Caco-2 (cell line): ENCODE results near the gene TET2. TPM values are rescaled to one million over a fixed set of nuclear protein-coding genes. Genes with fewer than 3 reads are reported as not detected.

Experiments
- BruUV-seq: library from RNA; stranded (reverse); fragments of 400-500 nt; replicated peaks from 2 replicates; lab custom pipeline; 2021; lab: Mats Ljungman, UMichigan
- CTCF ChIA-PET: fragments of 300-600 bp; sonication (Branson Sonifier 250); formaldehyde crosslinking; loops from one replicate; lab custom pipeline; 2022; ENCODE audit warnings: antibody characterized with exemption; lab: Charles Lee
- POLR2A ChIA-PET: fragments of 300-600 bp; sonication (Branson Sonifier 250); formaldehyde crosslinking; loops from one replicate; lab custom pipeline; 2022; ENCODE audit warnings: antibody characterized with exemption; lab: Charles Lee
- DNase-seq, 2 experiments: peaks; one replicate each; pipeline versions ENCODE4 v3.0.0 to v3.0.0-alpha.2; 2020 to 2022
- H3K27me3 ChIP-seq: replicated peaks from 2 replicates; pipeline ENCODE4 v1.6.0; 2011; ENCODE audit warnings: low read length; ENCODE audit not compliant: control insufficient read depth, insufficient read depth
- H3K36me3 ChIP-seq: 2 replicates; pipeline ENCODE4 v1.5.1; 2011; ENCODE audit warnings: low read length; ENCODE audit not compliant: control insufficient read depth, insufficient read depth
- H3K4me1 ChIP-seq: fragments of 250-450 bp; sonication (Bioruptor Pico); 2 replicates; pipeline ENCODE4 v1.5.1; 2020; ENCODE audit warnings: mild to moderate bottlenecking
- H3K4me3 ChIP-seq: 2 replicates; pipeline ENCODE4 v1.5.1; 2011; ENCODE audit warnings: low read depth, mild to moderate bottlenecking, control low read depth, low read length
- H3K9me3 ChIP-seq: fragments of 250-450 bp; sonication (Bioruptor Pico); 2 replicates; pipeline ENCODE4 v1.5.1; 2020; ENCODE audit warnings: mild to moderate bottlenecking, moderate library complexity
- H3K27ac Mint-ChIP-seq: one replicate; pipeline ENCODE4 v1.8.0; 2022; ENCODE audit warnings: mixed read lengths; ENCODE audit not compliant: unreplicated experiment
- H3K27me3 Mint-ChIP-seq: one replicate; pipeline ENCODE4 v1.8.0; 2022; ENCODE audit warnings: mixed read lengths; ENCODE audit not compliant: insufficient read depth, unreplicated experiment
- H3K36me3 Mint-ChIP-seq: one replicate; pipeline ENCODE4 v1.8.0; 2022; ENCODE audit warnings: mild to moderate bottlenecking, mixed read lengths; ENCODE audit not compliant: insufficient read depth, unreplicated experiment
- H3K4me1 Mint-ChIP-seq: one replicate; pipeline ENCODE4 v1.8.0; 2022; ENCODE audit warnings: low read depth, mixed read lengths; ENCODE audit not compliant: unreplicated experiment
- H3K4me3 Mint-ChIP-seq: one replicate; pipeline ENCODE4 v1.8.0; 2022; ENCODE audit warnings: mild to moderate bottlenecking, moderate library complexity, mixed read lengths; ENCODE audit not compliant: unreplicated experiment
- H3K9me3 Mint-ChIP-seq: one replicate; pipeline ENCODE4 v1.8.0; 2022; ENCODE audit warnings: mixed read lengths; ENCODE audit not compliant: unreplicated experiment
- intact Hi-C: fragments of 100-400 bp; cut with micrococcal nuclease; formaldehyde crosslinking; loops from one replicate; pipeline ENCODE4 v1.10.0; 2022; ENCODE audit not compliant: unreplicated experiment
- total RNA-seq: library from RNA; stranded (reverse); gene quantifications from 2 replicates; pipeline ENCODE4 v1.2.3, GENCODE V29; 2022
- TF ChIP-seq, protein P1 (sequence below), 2 experiments: fragments of 200-600 bp in 1 of 2; IDR thresholded peaks; 1 replicate in 1 of 2; 2 replicates in 1 of 2; pipeline versions ENCODE4 v1.5.1 to v1.8.0; 2011 to 2022; ENCODE audit warnings: antibody characterized with exemption in 1 of 2, control low read depth in 1 of 2, inconsistent platforms in 1 of 2, low read depth in 1 of 2, low read length in 1 of 2, mild to moderate bottlenecking in 1 of 2, moderate library complexity in 1 of 2; ENCODE audit not compliant: insufficient read depth in 1 of 2, severe bottlenecking in 1 of 2, unreplicated experiment in 1 of 2

TET2 gene
- total RNA-seq, 1 experiment from 2014 or later: 14.8 TPM

DNA sequence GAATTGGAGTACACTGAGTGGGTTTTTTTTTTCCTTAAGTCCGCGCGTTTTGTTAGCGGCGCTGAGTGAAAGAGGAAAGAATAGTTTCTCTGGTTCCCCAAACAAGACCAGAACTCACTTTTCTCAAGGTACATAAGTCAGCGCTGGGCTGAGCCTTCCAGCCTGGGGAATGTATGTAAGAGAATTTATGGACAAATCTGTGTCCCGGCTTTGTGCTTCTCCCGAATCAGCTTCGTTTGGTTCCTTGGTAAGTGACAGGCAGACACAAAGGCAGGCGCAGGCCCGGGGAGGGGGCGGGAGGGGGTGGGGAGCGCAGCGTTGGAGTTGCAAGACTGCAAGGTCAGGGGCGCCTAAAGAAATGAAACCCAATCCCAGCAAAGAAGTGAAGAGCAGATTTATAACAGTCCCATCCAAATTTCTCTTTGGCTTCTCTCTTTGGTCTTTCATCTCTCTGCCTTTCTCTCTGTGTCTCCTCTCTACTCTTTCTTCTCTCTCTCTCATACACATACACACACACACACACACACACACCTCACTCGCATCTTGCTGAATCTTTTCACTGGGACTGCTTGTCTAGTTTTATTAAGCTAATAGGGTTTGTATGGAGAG lies 981 bp downstream of the TET2 start:
- DNase-seq: peak in 1 of 2 experiments; percentile 27
- intact Hi-C loops: loop anchor here (2.0 kb wide), 1 partner anchor 325 kb away; no protein-coding TSS in a partner anchor
- H3K27ac Mint-ChIP-seq: peak overlapping the region; percentile 97
- H3K9me3 ChIP-seq: no peaks in the 10 kb centered on the region
- BruUV-seq: no TSS peak
- peak overlapping the region; percentile 94 for H3K4me3 Mint-ChIP-seq
- no peaks in the 10 kb centered on the region for H3K9me3 Mint-ChIP-seq
- TF ChIP-seq, protein P1, sequence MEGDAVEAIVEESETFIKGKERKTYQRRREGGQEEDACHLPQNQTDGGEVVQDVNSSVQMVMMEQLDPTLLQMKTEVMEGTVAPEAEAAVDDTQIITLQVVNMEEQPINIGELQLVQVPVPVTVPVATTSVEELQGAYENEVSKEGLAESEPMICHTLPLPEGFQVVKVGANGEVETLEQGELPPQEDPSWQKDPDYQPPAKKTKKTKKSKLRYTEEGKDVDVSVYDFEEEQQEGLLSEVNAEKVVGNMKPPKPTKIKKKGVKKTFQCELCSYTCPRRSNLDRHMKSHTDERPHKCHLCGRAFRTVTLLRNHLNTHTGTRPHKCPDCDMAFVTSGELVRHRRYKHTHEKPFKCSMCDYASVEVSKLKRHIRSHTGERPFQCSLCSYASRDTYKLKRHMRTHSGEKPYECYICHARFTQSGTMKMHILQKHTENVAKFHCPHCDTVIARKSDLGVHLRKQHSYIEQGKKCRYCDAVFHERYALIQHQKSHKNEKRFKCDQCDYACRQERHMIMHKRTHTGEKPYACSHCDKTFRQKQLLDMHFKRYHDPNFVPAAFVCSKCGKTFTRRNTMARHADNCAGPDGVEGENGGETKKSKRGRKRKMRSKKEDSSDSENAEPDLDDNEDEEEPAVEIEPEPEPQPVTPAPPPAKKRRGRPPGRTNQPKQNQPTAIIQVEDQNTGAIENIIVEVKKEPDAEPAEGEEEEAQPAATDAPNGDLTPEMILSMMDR (IDR thresholded peaks at IDR 0.05; ENCODE audit: insufficient read depth in 1 of 2, low read depth in 1 of 2, low read length in 1 of 2, severe bottlenecking in 1 of 2, unreplicated experiment in 1 of 2): no peak
- ChIA-PET CTCF (no interaction called here), POLR2A (no interaction called here)
- H3K27me3 Mint-ChIP-seq: no peaks in the 10 kb centered on the region
- peak overlapping the region; percentile 57 for H3K4me3 ChIP-seq
- H3K4me1 ChIP-seq: no peaks in the 10 kb centered on the region; the same call in 1 of the 2 replicates
- H3K36me3 ChIP-seq: no peaks in the 10 kb centered on the region
- H3K27me3 ChIP-seq: no peaks in the 10 kb centered on the region
- no peaks in the 10 kb centered on the region for H3K36me3 Mint-ChIP-seq
- no peaks in the 10 kb centered on the region for H3K4me1 Mint-ChIP-seq

DNA sequence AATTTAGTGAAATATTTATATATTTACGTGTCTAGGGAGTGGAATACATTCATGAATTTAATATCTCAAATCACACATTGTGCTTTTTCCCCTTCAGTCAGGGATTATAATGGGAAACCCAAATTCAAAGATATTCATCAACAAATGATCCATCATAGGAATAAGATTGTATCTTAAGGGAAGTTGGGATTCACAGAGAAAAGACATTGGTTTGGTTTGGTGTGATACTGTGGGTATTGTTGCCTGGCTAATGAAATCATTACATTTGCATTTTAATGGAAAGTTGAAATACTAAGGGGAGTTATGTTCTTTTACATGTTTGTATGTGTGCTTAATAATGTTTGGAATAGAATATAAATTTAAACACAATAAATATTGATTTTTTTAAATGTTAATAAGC lies 1.7 kb downstream of the TET2 start:
- intact Hi-C loops: no loop called here
- Mint-ChIP-seq H3K4me3 (peak overlapping the region; percentile 94), H3K4me1 (no peaks in the 10 kb centered on the region), H3K27me3 (no peaks in the 10 kb centered on the region), H3K9me3 (no peaks in the 10 kb centered on the region), H3K27ac (peak overlapping the region; percentile 97), H3K36me3 (no peaks in the 10 kb centered on the region)
- no peaks in the 10 kb centered on the region for H3K27me3 ChIP-seq
- H3K4me1 ChIP-seq: no peaks in the 10 kb centered on the region; the same call in 1 of the 2 replicates
- CTCF ChIA-PET: no interaction called here
- H3K4me3 ChIP-seq: peak overlapping the region; percentile 57
- TF ChIP-seq, protein P1 (IDR thresholded peaks at IDR 0.05; ENCODE audit: insufficient read depth in 1 of 2, low read depth in 1 of 2, low read length in 1 of 2, severe bottlenecking in 1 of 2, unreplicated experiment in 1 of 2): no peak
- no peak for DNase-seq
- no peaks in the 10 kb centered on the region for H3K9me3 ChIP-seq
- H3K36me3 ChIP-seq: no peaks in the 10 kb centered on the region
- POLR2A ChIA-PET: no interaction called here
- no TSS peak for BruUV-seq

DNA sequence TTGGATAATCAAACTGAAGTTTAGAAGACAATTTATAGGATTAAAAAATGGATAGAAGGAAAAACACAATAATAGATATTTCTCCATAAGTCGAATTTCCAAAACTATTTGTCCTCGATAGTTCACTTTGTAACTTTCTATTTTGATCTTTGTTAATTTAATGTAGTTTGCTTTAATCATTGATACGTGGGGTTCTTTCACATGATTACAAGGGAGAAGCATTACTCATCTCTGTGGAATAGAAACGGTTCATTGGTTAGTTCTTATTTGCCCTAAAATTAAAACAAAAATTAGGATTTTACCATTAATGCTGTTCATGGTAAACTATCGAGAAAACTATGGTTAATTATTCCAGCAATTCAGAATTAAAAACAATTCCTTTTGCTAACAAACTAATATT lies 2.1 kb downstream of the TET2 start:
- ChIA-PET CTCF (no interaction called here), POLR2A (no interaction called here)
- H3K9me3 ChIP-seq: no peaks in the 10 kb centered on the region
- intact Hi-C loops: no loop called here
- Mint-ChIP-seq H3K27me3 (no peaks in the 10 kb centered on the region), H3K36me3 (no peaks in the 10 kb centered on the region), H3K4me1 (no peaks in the 10 kb centered on the region), H3K4me3 (peak overlapping the region; percentile 94), H3K27ac (no peak overlapping the region), H3K9me3 (no peaks in the 10 kb centered on the region)
- TF ChIP-seq, protein P1 (IDR thresholded peaks at IDR 0.05; ENCODE audit: insufficient read depth in 1 of 2, low read depth in 1 of 2, low read length in 1 of 2, severe bottlenecking in 1 of 2, unreplicated experiment in 1 of 2): no peak
- no peaks in the 10 kb centered on the region; the same call in 1 of the 2 replicates for H3K4me1 ChIP-seq
- H3K36me3 ChIP-seq: no peaks in the 10 kb centered on the region
- BruUV-seq: no TSS peak
- H3K4me3 ChIP-seq: no peak overlapping the region
- no peak for DNase-seq
- no peaks in the 10 kb centered on the region for H3K27me3 ChIP-seq
